ENCODE data around the gene COL6A6. TPM values are rescaled to one million over a fixed set of nuclear protein-coding genes. Genes with fewer than 3 reads are reported as not detected.

COL6A6 gene
- total RNA-seq, 4 donors from 2014 or later = 0.11 to 0.62 (median 0.38) TPM; not detected in 1

DNA sequence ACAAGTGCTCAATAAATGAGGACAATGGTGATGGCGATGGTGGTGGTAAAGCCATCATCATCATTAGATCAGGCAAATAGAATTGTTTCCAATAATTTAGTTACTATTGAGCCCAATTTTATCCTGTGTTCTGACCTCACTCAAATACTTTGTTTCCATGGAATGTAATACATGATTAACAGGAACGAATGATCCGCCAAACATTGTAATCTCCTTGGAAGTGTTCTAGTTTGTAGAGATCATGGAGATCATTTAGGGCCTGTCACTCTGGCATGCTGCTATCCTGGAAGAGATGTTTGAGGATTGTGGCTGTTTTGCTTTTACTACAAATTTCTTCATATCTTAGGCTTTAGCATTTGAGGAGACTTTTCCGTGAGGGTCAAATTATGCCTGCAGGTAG, 2.8 kb downstream of the COL6A6 start:
- no peak overlapping the region for H3K27ac ChIP-seq
- WGBS = 83% methylated on average over 4 of the region's 4 CpGs
- no peak for DNase-seq (ENCODE audit: low spot score in 2 of 2)
- no peaks in the 10 kb centered on the region for H3K36me3 ChIP-seq
- H3K27me3 ChIP-seq = peaks cover 33% of the 10 kb centered on the region
- H3K4me3 ChIP-seq = no peak overlapping the region
- no peaks in the 10 kb centered on the region for H3K9me3 ChIP-seq
- no peak for TF ChIP-seq POLR2AphosphoS5 (IDR thresholded peaks at IDR 0.05)
- TF ChIP-seq, protein P1, sequence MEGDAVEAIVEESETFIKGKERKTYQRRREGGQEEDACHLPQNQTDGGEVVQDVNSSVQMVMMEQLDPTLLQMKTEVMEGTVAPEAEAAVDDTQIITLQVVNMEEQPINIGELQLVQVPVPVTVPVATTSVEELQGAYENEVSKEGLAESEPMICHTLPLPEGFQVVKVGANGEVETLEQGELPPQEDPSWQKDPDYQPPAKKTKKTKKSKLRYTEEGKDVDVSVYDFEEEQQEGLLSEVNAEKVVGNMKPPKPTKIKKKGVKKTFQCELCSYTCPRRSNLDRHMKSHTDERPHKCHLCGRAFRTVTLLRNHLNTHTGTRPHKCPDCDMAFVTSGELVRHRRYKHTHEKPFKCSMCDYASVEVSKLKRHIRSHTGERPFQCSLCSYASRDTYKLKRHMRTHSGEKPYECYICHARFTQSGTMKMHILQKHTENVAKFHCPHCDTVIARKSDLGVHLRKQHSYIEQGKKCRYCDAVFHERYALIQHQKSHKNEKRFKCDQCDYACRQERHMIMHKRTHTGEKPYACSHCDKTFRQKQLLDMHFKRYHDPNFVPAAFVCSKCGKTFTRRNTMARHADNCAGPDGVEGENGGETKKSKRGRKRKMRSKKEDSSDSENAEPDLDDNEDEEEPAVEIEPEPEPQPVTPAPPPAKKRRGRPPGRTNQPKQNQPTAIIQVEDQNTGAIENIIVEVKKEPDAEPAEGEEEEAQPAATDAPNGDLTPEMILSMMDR (IDR thresholded peaks at IDR 0.05) = no peak
- TF ChIP-seq EP300 (IDR thresholded peaks at IDR 0.05) = no peak
- no peak for TF ChIP-seq POLR2A (IDR thresholded peaks at IDR 0.05)
- peaks cover 4% of the 10 kb centered on the region for H3K4me1 ChIP-seq

- DNase-seq (ENCODE audit: low spot score in 2 of 2) = no peak
- no peak for TF ChIP-seq POLR2A (IDR thresholded peaks at IDR 0.05)
- TF ChIP-seq, protein P1 (IDR thresholded peaks at IDR 0.05) = no peak
- no peak for TF ChIP-seq POLR2AphosphoS5 (IDR thresholded peaks at IDR 0.05)
- no peak for TF ChIP-seq EP300 (IDR thresholded peaks at IDR 0.05)
- no peak overlapping the region for H3K4me3 ChIP-seq
- H3K9me3 ChIP-seq = no peaks in the 10 kb centered on the region
- H3K4me1 ChIP-seq = peaks cover under 1% of the 10 kb centered on the region
- H3K27ac ChIP-seq = no peak overlapping the region
- peaks cover 13% of the 10 kb centered on the region for H3K27me3 ChIP-seq
- 90% methylated on average over 2 of the region's 2 CpGs for WGBS
- H3K36me3 ChIP-seq = no peaks in the 10 kb centered on the region
Observed at GRCh38 chr3:130522399-130522798, 5.4 kb downstream of the COL6A6 start.

DNA sequence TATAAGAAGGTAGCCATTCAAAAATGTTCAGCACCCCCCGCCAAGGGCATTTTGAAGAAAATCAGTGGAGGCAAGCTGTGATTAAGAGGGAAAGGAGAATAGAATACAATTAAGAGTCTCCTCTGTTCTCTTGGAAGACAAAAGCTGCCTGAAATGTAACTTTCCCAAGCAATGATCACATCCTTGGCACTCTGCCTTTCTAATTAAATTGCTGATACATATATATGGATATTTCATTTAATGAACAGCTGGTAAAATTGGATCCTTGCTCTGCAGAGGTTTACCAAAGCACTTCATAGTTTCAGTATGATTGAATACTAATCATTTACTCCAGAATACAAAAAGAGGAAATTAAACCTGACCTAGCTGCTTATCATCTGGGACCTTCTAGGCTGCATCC, 10.4 kb downstream of the COL6A6 start:
- TF ChIP-seq EP300 (IDR thresholded peaks at IDR 0.05) (no peak), POLR2AphosphoS5 (IDR thresholded peaks at IDR 0.05) (no peak), POLR2A (IDR thresholded peaks at IDR 0.05) (no peak)
- TF ChIP-seq, protein P1 (IDR thresholded peaks at IDR 0.05) = no peak
- Histone ChIP-seq H3K9me3 (no peaks in the 10 kb centered on the region), H3K27me3 (peaks cover 5% of the 10 kb centered on the region), H3K4me1 (peaks cover 3% of the 10 kb centered on the region), H3K27ac (no peak overlapping the region), H3K4me3 (no peak overlapping the region), H3K36me3 (no peaks in the 10 kb centered on the region)
- 92% methylated on average over 1 of the region's 1 CpG for WGBS
- no peak for DNase-seq (ENCODE audit: low spot score in 2 of 2)

GRCh38 chr3:130528120-130528519, 11.1 kb downstream of the COL6A6 start:
- H3K27me3 ChIP-seq = peaks cover 5% of the 10 kb centered on the region
- TF ChIP-seq EP300 (IDR thresholded peaks at IDR 0.05) (no peak), POLR2AphosphoS5 (IDR thresholded peaks at IDR 0.05) (no peak), POLR2A (IDR thresholded peaks at IDR 0.05) (no peak)
- TF ChIP-seq, protein P1 (IDR thresholded peaks at IDR 0.05) = no peak
- 74% methylated on average over 1 of the region's 1 CpG for WGBS
- H3K27ac ChIP-seq = no peak overlapping the region
- H3K36me3 ChIP-seq = no peaks in the 10 kb centered on the region
- peaks cover 3% of the 10 kb centered on the region for H3K4me1 ChIP-seq
- no peak for DNase-seq (ENCODE audit: low spot score in 2 of 2)
- H3K9me3 ChIP-seq = no peaks in the 10 kb centered on the region
- no peak overlapping the region for H3K4me3 ChIP-seq

GRCh38 chr3:130529486-130530215, 12.7 kb downstream of the COL6A6 start:
- Histone ChIP-seq H3K9me3 (no peaks in the 10 kb centered on the region), H3K27ac (no peak overlapping the region), H3K4me3 (no peak overlapping the region), H3K4me1 (peaks cover 3% of the 10 kb centered on the region), H3K27me3 (peaks cover 4% of the 10 kb centered on the region), H3K36me3 (no peaks in the 10 kb centered on the region)
- TF ChIP-seq, protein P1 (IDR thresholded peaks at IDR 0.05) = no peak
- no peak for TF ChIP-seq EP300 (IDR thresholded peaks at IDR 0.05)
- TF ChIP-seq POLR2A (IDR thresholded peaks at IDR 0.05) = no peak
- no peak for TF ChIP-seq POLR2AphosphoS5 (IDR thresholded peaks at IDR 0.05)
- no peak for DNase-seq (ENCODE audit: low spot score in 2 of 2)
- 70% methylated on average over 5 of the region's 5 CpGs for WGBS
